Ishikawa (cell line): ENCODE results near the gene ZNF524.

ENCODE experiments used
- CEBPB ChIP-seq: IDR thresholded peaks from 2 replicates; pipeline ENCODE4 v1.6.1; 2012
- CREB1 ChIP-seq: IDR thresholded peaks from 2 replicates; pipeline ENCODE4 v1.6.1; 2012; ENCODE audit warnings: low read depth
- EGR1 ChIP-seq: IDR thresholded peaks from 2 replicates; pipeline ENCODE4 v1.6.1; 2012
- EP300 ChIP-seq: IDR thresholded peaks from 2 replicates; pipeline ENCODE4 v1.6.1; 2012; ENCODE audit warnings: borderline replicate concordance
- FOXM1 ChIP-seq: IDR thresholded peaks from 2 replicates; pipeline ENCODE4 v1.6.1; 2012; ENCODE audit warnings: low read depth, borderline replicate concordance
- NFIC ChIP-seq: IDR thresholded peaks from 2 replicates; pipeline ENCODE4 v1.6.1; 2012
- RAD21 ChIP-seq: IDR thresholded peaks from 2 replicates; pipeline ENCODE4 v1.6.1; 2012; ENCODE audit warnings: low read depth
- REST ChIP-seq: IDR thresholded peaks from 2 replicates; pipeline ENCODE4 v1.6.1; 2012; ENCODE audit warnings: low read depth, mild to moderate bottlenecking
- TAF1 ChIP-seq: IDR thresholded peaks from 2 replicates; pipeline ENCODE4 v1.6.1; 2012; ENCODE audit warnings: low read depth, mild to moderate bottlenecking
- TCF12 ChIP-seq: IDR thresholded peaks from 2 replicates; pipeline ENCODE4 v1.6.1; 2012; ENCODE audit warnings: low read depth
- TEAD4 ChIP-seq: IDR thresholded peaks from 2 replicates; pipeline ENCODE4 v1.6.1; 2012
- YY1 ChIP-seq: IDR thresholded peaks from 2 replicates; pipeline ENCODE4 v1.6.1; 2012; ENCODE audit warnings: low read depth
- ZBTB7A ChIP-seq: IDR thresholded peaks from 2 replicates; pipeline ENCODE4 v1.6.1; 2012; ENCODE audit warnings: low read depth
- TF ChIP-seq, protein P1 (sequence below): IDR thresholded peaks from 2 replicates; pipeline ENCODE4 v1.6.1; 2012
- TF ChIP-seq, protein P2 (sequence below): IDR thresholded peaks from 2 replicates; pipeline ENCODE4 v1.6.1; 2012

The ZNF524 gene

GRCh38 chr19:55605207-55605636 lies 5.1 kb downstream of the ZNF524 start:
- TF ChIP-seq CEBPB = no peak
- TF ChIP-seq ZBTB7A = 0 out of 2 replicates have a peak, but pooled peaks have one; percentile 10
- no peak for TF ChIP-seq TEAD4
- TF ChIP-seq EGR1 = peak; percentile 30; the same call in 1 of the 2 replicates
- 0 out of 2 replicates have a peak, but pooled peaks have one; percentile 32 for TF ChIP-seq TCF12
- TF ChIP-seq, protein P1, sequence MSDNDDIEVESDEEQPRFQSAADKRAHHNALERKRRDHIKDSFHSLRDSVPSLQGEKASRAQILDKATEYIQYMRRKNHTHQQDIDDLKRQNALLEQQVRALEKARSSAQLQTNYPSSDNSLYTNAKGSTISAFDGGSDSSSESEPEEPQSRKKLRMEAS = peak; percentile 81

DNA sequence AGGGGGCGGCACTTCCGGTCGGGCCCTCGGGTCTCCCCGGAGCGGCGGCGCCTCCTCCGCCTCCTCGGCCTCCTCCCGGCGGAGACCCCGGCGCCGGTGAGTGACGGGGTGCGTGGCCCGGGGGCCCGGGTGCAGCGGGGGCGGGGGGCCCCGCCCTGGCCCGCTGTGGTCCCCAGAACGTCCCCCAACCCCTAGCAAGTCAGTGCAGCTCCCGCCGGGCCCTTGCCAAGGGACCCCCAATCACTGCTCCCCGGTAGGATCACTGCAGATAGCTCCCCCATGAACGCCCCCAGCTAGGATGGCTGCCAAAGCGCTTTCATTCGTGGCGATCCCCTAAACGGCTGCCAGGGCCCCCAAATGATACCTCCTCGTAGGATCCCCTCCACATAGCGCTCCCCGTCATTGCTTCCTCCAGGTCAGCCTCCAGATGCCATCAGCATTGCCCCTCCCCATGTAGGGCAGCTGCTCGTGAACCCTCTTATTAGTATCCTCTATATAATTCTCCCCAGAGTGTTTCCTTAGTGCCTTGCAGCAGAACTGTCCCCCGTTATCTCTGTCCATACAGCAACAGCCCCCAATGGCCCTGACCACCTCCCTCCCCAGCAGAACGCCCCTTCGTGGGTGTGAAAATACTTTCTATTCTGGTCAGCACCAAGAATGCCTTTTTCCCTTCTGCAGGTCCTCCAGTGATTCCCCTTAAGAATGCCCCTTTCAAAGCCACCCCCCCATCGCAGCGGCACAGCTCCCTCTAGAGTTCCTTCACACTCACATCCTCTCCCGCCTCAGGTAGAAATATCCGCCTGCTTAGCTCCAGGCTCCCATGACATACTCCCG lies 5.8 kb downstream of the ZNF524 start, which contains the start of gene ZNF865:
Gene ZNF865 (plus strand): TSS at position 11 of the 834 bp plus-strand sequence. CDS start 7,972 bp downstream, outside the sequence.
- TF ChIP-seq CREB1 (no peak), ZBTB7A (no peak), TAF1 (no peak; the same call in 1 of the 2 replicates), EP300 (0 out of 2 replicates have a peak, but pooled peaks have one; percentile 18), CEBPB (no peak), RAD21 (peak; percentile 85), REST (no peak), TEAD4 (no peak), FOXM1 (no peak), YY1 (0 out of 2 replicates have a peak, but pooled peaks have one; percentile 30), EGR1 (0 out of 2 replicates have a peak, but pooled peaks have one; percentile 0), NFIC (no peak), TCF12 (no peak; the same call in 1 of the 2 replicates)
- TF ChIP-seq, protein P2, sequence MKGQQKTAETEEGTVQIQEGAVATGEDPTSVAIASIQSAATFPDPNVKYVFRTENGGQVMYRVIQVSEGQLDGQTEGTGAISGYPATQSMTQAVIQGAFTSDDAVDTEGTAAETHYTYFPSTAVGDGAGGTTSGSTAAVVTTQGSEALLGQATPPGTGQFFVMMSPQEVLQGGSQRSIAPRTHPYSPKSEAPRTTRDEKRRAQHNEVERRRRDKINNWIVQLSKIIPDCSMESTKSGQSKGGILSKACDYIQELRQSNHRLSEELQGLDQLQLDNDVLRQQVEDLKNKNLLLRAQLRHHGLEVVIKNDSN = no peak
- TF ChIP-seq, protein P1 = peak; percentile 73

- TF ChIP-seq, protein P1 = no peak
- no peak for TF ChIP-seq ZBTB7A
- no peak for TF ChIP-seq CREB1
- no peak for TF ChIP-seq RAD21
- no peak for TF ChIP-seq TAF1
- TF ChIP-seq REST = no peak
- TF ChIP-seq NFIC = no peak
- TF ChIP-seq, protein P2 = no peak
- TF ChIP-seq TEAD4 = no peak
- TF ChIP-seq TCF12 = no peak
- TF ChIP-seq FOXM1 = no peak
- TF ChIP-seq CEBPB = no peak
Observed at GRCh38 chr19:55606471-55606787, 6.3 kb downstream of the ZNF524 start.

DNA sequence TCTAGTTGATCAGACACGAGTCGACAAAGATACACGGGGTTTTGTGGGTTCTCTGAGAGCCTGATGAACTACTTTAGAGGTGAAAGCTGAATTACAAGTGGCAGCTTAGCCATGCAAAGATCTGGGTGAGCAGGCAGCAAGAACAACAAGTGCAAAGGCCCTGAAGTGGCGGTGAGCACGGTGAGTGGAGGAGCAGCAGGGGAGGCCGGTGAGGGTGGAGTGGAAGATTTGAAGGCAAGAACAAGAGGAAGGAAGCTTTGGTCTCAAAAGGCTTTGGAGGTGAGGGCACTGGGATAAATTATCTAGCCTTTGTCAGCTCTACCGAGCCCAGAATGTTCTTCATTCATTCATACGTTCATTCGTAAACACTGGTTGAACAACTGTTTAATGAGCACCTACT lies 6.7 kb downstream of the ZNF524 start:
- TF ChIP-seq FOXM1 (no peak), REST (no peak), TEAD4 (no peak), CEBPB (no peak), RAD21 (no peak), CREB1 (no peak)
- TF ChIP-seq, protein P1 = no peak
